GM21786 (cell line): ENCODE data around the gene MINDY2.

Experiments
- ATAC-seq: cut with Tn5 transposase; IDR thresholded peaks from one replicate; pipeline ENCODE4 v1.9.1; 2021; ENCODE audit not compliant: unreplicated experiment

MINDY2 gene, protein sequence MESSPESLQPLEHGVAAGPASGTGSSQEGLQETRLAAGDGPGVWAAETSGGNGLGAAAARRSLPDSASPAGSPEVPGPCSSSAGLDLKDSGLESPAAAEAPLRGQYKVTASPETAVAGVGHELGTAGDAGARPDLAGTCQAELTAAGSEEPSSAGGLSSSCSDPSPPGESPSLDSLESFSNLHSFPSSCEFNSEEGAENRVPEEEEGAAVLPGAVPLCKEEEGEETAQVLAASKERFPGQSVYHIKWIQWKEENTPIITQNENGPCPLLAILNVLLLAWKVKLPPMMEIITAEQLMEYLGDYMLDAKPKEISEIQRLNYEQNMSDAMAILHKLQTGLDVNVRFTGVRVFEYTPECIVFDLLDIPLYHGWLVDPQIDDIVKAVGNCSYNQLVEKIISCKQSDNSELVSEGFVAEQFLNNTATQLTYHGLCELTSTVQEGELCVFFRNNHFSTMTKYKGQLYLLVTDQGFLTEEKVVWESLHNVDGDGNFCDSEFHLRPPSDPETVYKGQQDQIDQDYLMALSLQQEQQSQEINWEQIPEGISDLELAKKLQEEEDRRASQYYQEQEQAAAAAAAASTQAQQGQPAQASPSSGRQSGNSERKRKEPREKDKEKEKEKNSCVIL

DNA sequence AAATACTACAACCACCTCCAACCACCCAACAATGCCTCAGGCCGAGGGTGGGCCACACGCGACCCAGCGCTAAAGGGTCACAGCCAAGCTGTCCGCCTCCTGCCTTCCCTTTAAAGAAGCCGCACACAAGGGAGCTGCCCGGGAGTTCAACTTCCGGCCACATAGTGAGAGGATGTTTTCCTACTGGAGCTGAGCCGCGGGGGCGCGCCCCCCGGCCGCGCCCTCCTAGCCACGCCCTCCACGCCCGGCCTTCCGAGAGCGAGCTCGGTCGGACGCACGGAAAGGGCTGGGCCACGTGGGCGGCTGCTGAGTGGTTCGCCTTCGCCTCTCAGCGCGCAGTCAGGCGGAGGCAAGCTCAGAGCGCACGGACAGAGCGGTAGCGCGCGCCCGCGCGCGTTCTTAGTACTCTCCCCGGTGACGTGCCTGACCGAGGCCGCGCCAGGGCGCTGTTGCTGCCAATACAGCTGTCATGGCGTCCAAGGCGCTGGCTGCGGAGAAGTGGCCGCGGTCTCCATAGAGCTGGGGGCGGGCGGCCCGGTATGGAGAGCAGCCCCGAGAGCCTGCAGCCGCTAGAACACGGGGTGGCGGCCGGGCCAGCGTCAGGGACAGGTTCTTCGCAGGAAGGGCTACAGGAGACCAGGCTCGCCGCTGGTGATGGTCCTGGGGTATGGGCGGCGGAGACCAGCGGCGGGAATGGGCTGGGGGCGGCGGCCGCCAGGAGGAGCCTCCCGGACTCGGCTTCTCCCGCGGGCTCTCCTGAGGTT is at the start of gene MINDY2:
MINDY2 (plus strand) TSS at position 446 of the 764 bp plus-strand sequence; CDS start at position 540, 94 bp downstream.
- ATAC-seq: peak; percentile 90

DNA sequence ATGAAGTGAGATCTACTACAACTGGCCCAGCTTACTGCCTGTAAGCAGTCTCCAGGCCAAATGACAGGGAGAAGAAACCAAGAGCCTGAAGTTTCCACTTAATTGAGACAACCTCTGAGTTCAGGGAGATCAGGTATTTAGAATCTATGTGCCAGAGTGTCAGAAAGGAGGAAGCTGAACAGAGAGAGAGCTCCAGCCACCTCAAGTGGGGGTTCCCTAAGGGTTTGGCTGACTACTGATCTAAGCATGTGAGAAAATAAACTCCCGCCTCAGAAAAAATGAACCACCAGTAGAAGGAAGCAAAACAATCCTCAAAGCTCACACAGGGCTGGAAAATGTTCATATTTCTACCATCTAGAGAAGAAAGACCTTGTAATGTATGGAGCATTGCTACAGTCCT is 46.6 kb upstream of the MINDY2 start:
- ATAC-seq: peak; percentile 88

DNA sequence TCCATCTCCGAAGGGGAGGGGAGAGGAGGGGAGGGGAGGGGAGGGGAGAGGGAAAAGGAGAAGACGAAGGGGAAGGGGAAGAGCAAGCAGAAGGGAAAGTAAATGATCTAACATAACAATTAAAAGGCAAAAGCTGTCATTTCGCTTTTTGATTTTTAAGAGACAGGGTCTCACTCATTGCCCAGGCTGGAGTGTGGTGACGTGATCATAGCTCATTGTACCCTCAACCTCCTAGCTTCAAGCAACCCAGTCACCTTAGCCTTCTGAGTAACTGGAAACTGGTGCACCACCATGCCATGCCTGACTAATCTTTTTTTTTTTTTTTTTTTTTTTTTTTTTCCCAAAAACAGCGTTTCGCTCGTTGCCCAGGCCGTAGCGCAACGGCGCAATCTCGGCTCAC is 44.2 kb upstream of the MINDY2 start:
- ATAC-seq: no peak

DNA sequence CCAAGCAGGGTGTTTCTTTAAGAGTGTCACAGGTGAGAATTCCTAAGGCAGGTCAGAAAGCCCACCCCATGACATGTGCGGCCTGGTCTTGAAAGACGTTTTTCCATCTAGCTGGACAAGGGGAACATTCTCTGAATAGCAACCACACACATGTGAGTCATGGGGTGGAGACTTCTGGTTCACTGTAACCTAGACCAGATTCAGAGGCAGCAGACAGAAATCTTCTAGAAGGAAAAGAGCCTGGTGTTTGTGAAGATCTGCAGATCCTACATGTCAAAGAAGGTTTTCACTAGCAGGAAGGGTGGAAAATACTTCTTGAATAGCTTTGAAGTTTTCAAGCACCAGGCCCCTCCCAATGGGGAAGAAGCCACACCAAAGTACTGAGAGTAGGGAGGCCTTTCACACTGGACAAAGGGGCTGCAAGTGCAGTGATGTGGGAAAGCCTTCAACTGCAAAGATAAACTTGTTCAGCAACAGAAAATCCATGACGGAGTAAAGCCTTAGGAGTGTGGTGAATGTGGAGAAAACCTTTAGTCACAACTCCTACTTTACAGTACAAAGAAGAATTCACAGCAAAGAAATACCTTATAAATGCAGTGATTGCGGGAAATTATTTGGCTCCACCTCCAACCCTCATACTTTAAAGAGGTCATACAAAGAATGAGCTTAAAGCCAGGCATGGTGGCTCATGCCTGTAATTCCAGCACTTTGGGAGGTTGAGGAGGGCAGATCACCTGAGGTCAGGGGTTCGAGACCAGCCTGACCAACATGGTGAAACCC is 39.2 kb upstream of the MINDY2 start:
- ATAC-seq: no peak

DNA sequence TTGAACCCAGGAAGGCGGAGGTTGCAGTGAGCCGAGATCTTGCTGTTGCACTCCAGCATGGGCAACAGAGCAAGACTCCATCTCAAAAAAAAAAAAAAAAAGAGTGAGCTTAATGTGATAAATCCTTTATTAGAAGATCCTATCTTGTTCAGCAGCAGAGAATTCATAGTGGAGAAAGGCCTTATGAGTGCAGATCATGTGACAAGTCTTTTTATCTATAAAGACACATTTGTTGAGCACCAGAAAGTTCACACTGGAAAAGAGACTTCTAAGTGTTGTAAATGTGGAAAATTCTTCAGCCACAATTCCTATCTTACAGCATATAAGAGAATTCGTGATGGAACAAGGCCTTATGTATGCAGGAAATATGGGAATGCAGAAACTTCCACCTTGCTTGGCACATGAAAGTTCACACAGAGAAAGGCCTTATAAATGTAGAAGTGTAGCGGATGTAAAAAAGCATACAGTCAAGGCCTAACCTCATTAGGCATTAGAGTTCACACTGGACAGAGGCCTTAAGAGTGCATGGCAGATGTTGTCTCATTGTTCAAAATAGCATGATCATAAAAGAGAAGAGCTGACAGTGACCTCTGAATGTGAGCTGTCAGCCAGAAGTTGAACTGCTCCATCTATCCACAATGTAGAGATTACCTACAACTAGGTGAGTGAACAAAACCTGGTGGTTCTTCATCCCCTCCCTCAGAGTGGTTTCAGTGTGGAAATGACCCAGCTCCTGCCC is 38.3 kb upstream of the MINDY2 start:
- ATAC-seq: no peak

GRCh38 chr15:58734859-58735258 is 36.2 kb upstream of the MINDY2 start:
- ATAC-seq: no peak

- ATAC-seq: no peak
Observed at GRCh38 chr15:58736018-58736643, 35.0 kb upstream of the MINDY2 start.

DNA sequence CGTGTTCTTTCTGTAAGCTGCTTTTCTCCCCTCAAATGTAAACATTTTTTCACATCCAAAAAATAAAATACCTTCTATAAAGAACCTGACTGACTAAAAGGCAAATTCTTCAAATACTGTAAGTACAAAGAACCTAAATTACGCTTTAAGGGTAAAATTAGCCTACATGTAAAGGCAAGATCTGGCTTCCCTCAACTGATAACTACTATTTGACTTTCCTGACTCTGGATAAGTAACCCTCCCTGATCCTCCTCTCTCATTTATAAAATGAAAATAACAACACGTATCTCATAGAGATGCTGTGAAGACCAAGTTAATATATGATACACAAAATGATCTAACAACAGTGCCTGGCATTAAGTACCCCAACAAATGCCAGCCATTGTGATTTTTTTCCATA is 33.8 kb upstream of the MINDY2 start:
- ATAC-seq: no peak

DNA sequence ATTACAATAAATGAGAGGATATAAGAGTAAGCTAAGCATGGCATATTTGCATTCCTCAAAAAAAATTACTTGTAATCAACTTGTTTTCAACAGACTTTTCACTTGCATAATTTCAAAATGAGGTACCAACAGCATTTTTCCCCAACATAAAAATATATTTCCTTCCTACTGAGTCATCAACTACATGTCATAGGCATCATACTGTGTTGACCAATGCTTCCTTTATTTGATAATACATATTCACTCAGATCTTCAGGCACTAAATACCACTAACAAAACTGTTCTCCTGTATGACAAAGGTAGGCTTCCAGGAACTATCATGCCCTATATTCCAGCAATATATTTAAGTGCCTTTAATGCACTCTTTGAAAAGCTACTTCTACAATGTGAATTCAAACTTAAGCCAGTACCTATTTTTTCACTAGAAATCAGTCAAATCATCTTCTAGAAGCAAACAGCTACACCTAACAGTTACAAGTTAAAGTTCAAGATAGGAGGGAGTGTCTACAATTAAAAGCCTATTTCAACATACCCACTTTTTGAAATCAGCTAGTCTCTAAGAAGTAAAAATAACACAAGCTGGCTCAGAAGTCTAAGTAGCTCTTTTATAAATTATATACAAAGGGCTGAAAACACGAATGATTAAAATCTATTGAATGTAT is 32.9 kb upstream of the MINDY2 start:
- ATAC-seq: no peak

GRCh38 chr15:58740436-58740835 is 30.7 kb upstream of the MINDY2 start:
- no peak for ATAC-seq

GRCh38 chr15:58741032-58741431 is 30.1 kb upstream of the MINDY2 start:
- no peak for ATAC-seq

GRCh38 chr15:58742022-58742813 is 28.9 kb upstream of the MINDY2 start:
- ATAC-seq: no peak

- ATAC-seq: no peak
Observed at GRCh38 chr15:58742819-58743502, 28.1 kb upstream of the MINDY2 start.

DNA sequence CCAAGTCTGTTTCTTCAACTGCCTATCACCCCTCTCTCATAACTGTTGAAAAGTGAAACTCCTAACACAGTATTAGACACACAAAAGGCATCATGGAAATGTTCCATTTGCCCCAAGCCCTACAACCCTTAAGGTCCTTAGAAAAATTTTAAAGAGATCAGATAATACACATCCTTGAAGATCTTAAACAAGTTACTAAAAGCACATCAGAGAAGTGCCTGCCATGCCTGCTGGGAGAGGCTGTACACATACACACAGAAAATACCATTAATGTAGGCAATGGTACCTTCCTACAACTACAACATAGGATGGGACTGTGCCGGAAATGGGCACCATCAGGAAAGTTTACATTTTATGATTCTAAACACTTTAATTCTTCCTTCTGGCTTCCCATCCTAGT is 24.9 kb upstream of the MINDY2 start:
- ATAC-seq: no peak

DNA sequence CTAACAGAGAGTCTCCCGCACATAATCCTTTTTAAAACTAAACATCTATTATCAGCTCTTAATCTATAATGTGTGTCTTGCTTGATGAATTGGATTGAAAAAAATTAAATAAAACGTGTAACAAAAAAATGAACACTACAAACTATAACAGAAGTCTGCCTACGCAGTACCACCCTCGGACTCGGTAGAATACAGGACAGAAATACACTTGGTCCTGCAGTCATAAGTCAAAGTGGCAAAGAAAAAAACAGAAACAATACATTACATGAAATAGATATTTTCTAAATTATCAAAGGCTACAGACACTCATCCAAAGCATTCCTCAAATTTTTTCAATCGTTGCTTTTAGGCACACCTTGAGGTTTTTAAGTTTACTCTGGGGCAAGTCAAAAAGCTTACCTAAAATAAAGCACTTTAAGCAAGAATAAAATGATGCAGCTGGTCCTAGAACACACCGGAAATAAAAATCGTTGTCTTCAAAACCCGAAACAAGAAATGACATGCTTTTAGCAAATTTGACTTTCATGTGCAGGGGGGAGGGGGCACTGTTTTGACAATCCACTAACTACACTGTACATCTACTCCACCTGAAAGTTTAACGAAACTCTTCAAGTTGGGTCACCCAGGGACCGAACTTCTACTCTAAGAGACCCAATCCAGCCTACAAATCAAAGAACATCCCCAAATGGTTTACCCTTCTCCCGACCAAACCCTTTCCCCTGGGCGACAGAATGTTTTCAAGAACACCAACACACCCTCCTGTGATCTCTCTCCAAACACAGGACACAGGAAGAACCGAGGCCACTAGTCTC is 22.9 kb upstream of the MINDY2 start:
- no peak for ATAC-seq

- ATAC-seq: peak; percentile 18
Observed at GRCh38 chr15:58748852-58749531, 22.1 kb upstream of the MINDY2 start.
